CD4-positive, alpha-beta T cell treated with Interleukin-1 beta for 1 hour (primary cell): ENCODE results near the gene KIF16B.
A peak's percentile ranks its signal among the peaks of the same experiment; 100 is the strongest.
"Not testable (repeated sequence)": the region's sequence is repeated elsewhere in the genome, so short reads cannot be mapped to it uniquely, and the experiment has no call there.

Experiments used
- DNase-seq, 2 donors: peaks; one replicate each; pipeline ENCODE4 v3.0.0-alpha.2; 2020 to 2022

The KIF16B gene

GRCh38 chr20:16590041-16590633, 16.9 kb upstream of the KIF16B start:
- no peak for DNase-seq

- no peak for DNase-seq
Observed at GRCh38 chr20:16589623-16590022, 16.4 kb upstream of the KIF16B start.

DNA sequence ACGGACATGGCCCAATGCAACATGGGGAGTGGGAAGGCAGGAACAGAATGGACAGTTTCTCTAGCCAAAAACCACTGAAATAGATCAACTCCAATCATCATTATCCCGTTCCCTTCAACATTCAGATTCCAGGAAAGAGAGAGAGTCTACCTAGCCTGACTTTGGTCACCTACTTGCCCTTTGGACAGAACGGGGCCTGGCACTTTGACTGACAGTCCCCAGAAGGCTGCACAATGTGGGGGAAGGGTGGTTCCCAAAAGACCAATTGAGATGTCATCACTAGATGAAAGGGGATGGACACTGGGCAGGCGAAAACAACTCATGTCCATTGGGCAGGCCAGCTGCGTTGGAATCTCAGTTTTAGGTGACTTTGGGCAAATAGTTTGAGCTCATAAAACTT, 15.0 kb upstream of the KIF16B start:
- no peak for DNase-seq

DNA sequence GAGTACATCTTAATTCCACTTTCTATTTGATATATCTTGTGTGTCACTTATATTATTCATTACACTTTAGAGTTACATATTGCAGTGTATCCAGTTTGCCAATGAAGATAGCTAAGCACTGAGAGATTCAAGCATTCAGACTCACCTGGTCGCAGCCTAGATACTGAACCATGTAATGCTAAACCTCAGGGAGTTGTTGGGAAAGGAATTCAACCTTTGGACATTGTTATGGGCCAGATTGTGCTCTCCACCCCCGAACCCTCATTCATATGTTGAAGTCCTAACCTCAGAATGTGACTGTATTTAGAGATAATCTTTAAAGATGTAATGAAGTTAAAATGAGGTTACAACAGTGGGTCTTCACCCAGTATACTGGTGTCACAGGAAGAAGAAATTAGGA, 13.8 kb upstream of the KIF16B start:
- DNase-seq = no peak

DNA sequence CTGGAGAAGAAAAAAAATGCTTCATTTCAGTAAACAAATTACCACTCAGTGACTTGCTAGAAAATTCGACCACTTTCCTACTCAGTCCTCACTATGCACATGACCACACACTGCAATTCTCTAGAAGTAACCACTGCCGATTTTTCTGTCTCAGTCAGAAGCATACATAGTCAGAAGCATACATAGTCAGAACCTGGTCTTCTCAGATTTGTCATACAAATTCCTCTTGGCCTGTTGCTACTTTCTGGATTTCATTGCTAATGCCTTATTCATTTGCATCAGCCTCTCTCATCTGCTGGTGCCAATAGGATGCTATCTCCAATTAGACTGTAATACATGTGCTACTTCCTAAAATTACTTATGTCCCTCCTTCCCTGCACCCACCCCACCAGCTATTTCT, 10.2 kb upstream of the KIF16B start:
- DNase-seq = no peak

DNA sequence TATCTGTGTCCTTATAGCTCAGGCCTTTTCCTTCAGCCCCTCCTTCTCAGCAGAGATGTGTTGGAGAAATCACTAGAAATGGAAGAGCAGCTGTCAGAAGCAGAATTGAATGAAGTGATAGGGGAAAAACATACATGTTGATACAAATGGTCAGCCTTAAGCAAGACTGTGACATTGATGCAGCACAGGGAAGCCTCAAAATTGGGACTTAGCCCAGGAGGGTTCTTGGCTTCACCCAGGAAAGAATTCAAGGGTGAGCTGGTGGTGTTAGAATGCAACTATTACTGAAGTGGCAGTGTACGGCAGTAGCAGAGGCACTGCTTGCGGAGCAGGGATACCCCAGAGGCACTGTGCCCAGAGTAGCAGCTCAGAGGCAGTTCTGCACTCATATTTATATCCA, 8.0 kb upstream of the KIF16B start:
- DNase-seq = no peak

DNA sequence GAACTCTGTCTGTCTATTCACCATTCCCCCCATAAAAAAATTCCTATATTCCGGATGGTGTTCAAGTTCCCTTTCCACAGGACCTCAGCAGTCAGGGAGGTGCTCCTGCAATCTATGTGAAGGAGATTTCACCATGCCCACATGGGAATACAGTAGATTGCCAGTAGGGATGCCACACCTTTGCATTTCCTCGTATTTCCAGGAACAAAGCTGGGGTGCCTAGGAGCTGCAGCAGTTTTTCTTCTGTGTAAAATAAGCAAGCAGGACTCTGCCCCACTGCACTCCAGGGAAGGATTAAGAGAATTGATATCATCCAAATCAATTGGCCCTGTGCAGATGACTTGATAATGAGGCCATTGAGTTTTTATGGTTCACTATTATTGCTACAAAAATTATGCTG, 7.4 kb upstream of the KIF16B start:
- no peak for DNase-seq

GRCh38 chr20:16580147-16580546, 6.9 kb upstream of the KIF16B start:
- DNase-seq = no peak

GRCh38 chr20:16576219-16576618, 3.0 kb upstream of the KIF16B start:
- no peak for DNase-seq

GRCh38 chr20:16575390-16576140, 2.3 kb upstream of the KIF16B start:
- no peak for DNase-seq

DNA sequence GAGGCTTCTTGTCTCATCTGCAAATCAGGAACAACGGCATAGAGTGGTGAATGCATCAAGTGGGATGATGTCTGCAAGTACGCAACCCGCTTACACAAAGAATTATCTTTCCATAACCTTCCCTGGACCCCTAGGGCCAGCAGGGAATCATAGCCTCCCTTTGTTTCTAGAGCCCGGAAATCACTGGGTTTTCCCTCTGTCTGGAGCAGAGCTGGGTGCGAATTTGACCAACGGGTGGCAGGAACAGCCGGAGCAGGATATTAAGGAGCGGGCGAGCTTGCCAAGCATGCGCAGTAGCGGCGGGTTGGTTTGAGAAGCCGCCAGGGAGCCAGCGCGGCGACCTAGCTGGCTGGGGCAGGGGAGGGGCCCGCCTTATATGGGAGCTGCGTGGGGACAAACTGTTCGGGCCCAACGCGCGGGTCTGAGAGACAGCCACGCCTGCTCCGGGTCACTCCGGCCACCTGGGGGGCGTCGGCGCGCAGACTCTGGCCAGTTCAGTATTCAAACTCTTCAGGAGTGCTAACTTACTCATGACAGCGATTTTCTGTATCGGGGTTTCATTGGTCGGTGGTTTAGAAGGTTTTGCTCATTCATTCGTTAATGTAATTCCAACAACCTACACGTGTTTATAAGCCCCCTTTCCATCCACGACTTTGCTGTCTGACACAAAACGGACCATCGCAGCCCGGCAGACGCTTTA, 1.6 kb upstream of the KIF16B start:
- peak; percentile 75 to 87 for DNase-seq

GRCh38 chr20:16571333-16571732, 1.9 kb downstream of the KIF16B start:
- no peak for DNase-seq

- no peak for DNase-seq
Observed at GRCh38 chr20:16569246-16570153, 3.7 kb downstream of the KIF16B start.

- DNase-seq = no peak
Observed at GRCh38 chr20:16566080-16566479, 7.2 kb downstream of the KIF16B start.

DNA sequence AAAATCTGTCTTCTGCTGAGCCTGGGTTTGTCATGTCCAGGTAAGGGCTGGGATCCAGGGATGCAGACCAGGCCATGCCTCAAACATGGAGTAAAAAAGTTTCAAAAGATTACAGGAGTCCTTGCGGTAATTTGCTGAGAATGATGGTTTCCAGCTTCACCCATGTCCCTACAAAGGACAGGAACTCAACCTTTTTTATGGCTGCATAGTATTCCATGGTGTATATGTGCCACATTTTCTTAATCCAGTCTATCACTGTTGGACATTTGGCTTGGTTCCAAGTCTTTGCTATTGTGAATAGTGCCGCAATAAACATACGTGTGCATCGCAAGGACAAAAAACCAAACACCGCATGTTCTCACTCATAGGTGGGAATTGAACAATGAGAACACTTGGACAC, 9.2 kb downstream of the KIF16B start:
- DNase-seq = not testable (repeated sequence)

GRCh38 chr20:16563066-16563806, 10.0 kb downstream of the KIF16B start:
- DNase-seq = no peak

DNA sequence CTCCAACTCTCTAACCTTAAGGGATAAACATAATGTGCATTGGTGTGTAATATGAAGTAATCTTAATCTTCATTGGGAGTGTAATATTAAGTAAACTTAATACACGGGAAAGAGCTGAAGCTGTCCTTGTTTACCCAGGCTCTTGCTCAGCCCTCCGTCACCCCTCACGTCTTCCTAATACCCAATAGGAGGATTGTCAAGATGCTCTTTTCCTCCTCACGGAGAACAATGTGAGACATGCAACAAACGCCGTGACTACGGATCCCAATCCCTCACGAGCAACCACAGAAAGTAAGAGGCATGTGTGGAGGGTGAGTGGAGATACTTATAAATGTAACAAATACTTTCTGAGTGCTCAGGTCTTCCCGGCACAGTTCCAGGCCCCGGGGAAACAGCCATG, 11.0 kb downstream of the KIF16B start:
- no peak for DNase-seq

DNA sequence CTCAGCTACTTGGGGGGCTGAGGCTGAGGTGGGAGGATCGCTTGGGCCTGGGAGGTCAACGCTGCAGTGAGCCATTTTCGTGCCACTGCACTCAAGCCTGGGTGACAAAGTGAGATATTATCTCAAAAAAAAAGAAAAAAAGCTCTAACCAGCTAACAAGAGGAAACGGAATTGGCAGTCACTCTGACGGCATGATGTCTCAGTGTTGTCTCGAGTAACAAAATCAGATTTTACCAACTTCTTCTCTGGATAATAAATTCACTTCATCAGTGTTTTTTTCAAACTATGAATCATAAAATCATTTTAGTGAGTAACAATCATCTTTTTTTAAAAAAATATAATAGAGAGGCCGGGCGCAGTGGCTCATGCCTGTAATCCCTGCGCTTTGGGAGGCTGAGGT, 12.6 kb downstream of the KIF16B start:
- no peak for DNase-seq

- no peak for DNase-seq
Observed at GRCh38 chr20:16560216-16560615, 13.0 kb downstream of the KIF16B start.

DNA sequence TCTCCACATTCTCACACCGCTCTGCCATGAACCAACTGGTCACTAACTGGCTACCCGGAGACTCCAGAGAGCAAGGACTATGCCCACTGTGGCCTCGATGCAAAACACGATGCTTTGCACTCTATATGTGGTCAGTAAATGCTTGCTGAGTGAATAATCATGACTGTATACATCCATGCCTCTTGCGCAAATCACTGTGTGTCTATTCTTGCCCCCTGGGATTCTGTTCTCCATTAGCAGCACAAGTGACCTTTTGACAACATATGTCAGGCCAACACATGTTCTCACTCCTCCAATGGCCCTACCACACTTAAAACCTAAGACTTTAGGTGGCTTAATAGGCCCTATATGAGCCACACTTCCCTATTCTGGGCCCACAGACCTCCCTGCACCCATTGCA, 16.9 kb downstream of the KIF16B start:
- no peak for DNase-seq

DNA sequence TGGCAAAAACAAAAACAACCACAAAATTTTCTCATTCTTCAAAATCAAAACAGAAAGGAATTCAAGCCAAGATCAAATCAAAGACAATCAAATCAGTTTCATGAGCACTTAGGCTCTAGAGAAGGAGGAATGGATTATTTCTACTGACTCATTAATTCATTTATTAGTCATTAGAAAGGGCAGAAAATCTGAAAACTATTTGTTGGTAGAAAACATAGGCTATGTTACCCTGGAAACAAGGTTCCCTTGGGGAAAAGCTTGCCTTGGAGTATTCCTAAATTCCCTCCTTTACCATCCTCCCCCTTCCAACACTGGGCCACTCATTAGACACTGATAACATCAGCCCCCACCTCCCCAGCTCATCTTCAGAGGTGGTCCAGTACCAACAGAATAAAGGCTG, 17.5 kb downstream of the KIF16B start:
- DNase-seq = no peak

GRCh38 chr20:16554766-16555543, 18.3 kb downstream of the KIF16B start:
- DNase-seq = no peak
